Measurements from ENCODE around the gene AMZ1. TPM values are rescaled to one million over a fixed set of nuclear protein-coding genes. Genes with fewer than 3 reads are reported as not detected.
"Not testable (repeated sequence)": the region's sequence is repeated elsewhere in the genome, so short reads cannot be mapped to it uniquely, and the experiment has no call there.

AMZ1 gene
- total and polyA plus RNA-seq, 8 donors: under 0.01 to 1.4 (median 0.45) TPM; not detected in 5

DNA sequence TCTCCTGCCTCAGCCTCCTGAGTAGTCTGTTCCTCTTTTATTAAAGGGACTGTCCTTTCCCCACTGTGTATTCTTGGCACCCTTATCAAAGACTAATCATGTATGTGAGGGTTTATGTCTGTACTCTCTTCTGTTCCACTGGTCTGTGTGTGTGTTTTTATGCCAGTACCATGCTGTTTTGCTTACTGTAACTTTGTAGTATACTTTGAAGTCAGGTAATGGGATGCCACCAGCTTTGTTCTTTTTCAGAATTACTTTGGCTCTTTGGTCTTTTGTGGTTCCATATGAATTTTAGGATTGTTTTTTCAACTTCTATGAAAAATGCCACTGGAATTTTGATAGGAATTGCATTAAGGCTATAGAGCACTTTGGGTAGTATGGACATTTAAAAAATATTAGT is 14.1 kb upstream of the AMZ1 start:
- Histone ChIP-seq H3K27me3 (peaks cover 0 to 16% (median 6%) of the 10 kb centered on the region in 3 donors), H3K4me3 (no peak overlapping the region), H3K27ac (no peak overlapping the region), H3K9me3 (peaks cover 0 to 6% (median 5%) of the 10 kb centered on the region in 4 donors), H3K4me1 (peaks cover 4 to 7% (median 5%) of the 10 kb centered on the region in 4 donors), H3K36me3 (no peaks in the 10 kb centered on the region)
- DNase-seq: no peak
- intact Hi-C loops (cut with DNase I; ENCODE audit: low total_unique reads): no loop called here
- TF ChIP-seq POLR2AphosphoS5 (IDR thresholded peaks at IDR 0.05): no peak
- TF ChIP-seq, protein P1, sequence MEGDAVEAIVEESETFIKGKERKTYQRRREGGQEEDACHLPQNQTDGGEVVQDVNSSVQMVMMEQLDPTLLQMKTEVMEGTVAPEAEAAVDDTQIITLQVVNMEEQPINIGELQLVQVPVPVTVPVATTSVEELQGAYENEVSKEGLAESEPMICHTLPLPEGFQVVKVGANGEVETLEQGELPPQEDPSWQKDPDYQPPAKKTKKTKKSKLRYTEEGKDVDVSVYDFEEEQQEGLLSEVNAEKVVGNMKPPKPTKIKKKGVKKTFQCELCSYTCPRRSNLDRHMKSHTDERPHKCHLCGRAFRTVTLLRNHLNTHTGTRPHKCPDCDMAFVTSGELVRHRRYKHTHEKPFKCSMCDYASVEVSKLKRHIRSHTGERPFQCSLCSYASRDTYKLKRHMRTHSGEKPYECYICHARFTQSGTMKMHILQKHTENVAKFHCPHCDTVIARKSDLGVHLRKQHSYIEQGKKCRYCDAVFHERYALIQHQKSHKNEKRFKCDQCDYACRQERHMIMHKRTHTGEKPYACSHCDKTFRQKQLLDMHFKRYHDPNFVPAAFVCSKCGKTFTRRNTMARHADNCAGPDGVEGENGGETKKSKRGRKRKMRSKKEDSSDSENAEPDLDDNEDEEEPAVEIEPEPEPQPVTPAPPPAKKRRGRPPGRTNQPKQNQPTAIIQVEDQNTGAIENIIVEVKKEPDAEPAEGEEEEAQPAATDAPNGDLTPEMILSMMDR (IDR thresholded peaks at IDR 0.05): no peak
- no peak for TF ChIP-seq EP300 (IDR thresholded peaks at IDR 0.05)
- no peak for TF ChIP-seq POLR2A (IDR thresholded peaks at IDR 0.05)

DNA sequence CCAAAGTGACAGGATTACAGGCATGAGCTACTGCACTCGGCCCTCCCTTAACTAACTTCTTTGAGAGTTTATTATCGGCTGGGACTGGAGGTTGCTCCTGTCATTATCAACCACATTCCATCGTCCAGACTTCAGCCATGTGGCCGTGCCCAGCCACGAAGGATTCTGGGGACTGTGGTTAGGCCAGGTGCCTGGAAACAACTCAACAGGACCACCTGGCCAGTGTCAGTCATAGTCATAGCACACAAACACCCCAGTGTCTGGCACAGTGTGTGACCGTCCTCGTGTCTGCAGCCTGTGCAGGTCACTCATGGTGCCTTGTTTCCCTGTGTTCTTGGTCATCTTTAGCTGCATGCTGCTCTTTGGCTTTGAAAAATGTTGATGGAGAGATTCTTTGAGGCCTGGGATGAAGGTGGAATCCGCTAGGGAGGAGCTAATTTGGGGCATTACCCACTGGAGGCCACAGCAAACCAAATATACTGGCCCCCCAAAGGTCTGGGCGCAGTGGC is 12.7 kb upstream of the AMZ1 start:
- no peak overlapping the region for H3K4me3 ChIP-seq
- peaks cover 0 to 21% (median 4%) of the 10 kb centered on the region in 3 donors for H3K27me3 ChIP-seq
- TF ChIP-seq POLR2AphosphoS5 (IDR thresholded peaks at IDR 0.05) (no peak), POLR2A (IDR thresholded peaks at IDR 0.05) (no peak), EP300 (IDR thresholded peaks at IDR 0.05) (no peak)
- TF ChIP-seq, protein P1 (IDR thresholded peaks at IDR 0.05): no peak
- intact Hi-C loops (cut with DNase I; ENCODE audit: low total_unique reads): no loop called here
- H3K36me3 ChIP-seq: no peaks in the 10 kb centered on the region
- H3K27ac ChIP-seq: no peak overlapping the region
- DNase-seq: no peak
- H3K9me3 ChIP-seq: peaks cover 0 to 6% (median 5%) of the 10 kb centered on the region in 4 donors
- H3K4me1 ChIP-seq: peaks cover 4 to 12% (median 6%) of the 10 kb centered on the region in 4 donors
- WGBS, 5 donors: 69 to 89% (median 82%) methylated on average over 8 to 9 of the region's 9 CpGs

DNA sequence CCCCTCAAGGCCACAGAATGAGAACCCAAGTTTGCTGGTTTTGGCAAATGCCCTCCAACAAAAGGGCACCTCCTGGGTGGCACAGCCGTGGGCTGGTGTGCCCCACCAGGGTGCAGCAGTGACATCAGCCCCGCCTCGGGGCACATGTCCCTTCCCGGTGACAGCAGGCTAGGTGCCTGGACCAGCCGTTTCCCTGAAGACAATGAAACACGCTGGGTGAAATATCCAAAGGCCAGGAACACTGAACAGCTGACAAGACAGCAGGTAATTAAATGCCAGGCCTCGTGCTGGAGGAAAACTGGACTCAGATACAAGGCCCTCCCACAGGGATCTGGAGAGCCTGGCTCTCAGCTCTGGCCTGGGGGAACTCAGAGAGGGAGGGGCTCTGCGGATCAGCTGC is 11.4 kb upstream of the AMZ1 start:
- WGBS, 5 donors: 69 to 82% (median 74%) methylated on average over 1 to 7 of the region's 8 CpGs
- H3K4me3 ChIP-seq: not testable (repeated sequence)

DNA sequence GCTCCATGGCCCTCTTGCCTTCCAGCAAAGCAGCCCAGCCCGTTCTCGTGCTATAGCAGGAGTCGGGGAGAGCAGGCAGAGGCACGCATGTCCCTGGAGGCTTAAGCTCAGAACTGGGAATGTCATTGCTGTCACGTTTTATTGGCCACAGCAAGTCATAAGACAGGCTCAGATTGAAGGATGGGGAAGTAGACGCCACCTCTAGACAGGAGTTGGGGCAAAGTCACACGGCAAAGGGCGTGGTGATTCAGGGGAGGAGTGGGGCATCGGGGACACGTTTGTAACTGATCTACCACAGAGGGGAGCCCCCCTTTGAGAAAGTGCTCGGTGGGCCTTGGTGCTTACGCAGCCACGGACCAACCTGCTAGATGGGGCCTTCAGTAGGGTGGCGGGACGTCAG is 9.5 kb upstream of the AMZ1 start:
- not testable (repeated sequence) for DNase-seq
- WGBS, 5 donors: 67 to 92% (median 76%) methylated on average over 5 to 15 of the region's 15 CpGs

More for the DNA sequence above, 11.4 kb upstream of the AMZ1 start:
- Histone ChIP-seq H3K27me3 (peaks cover 0 to 27% (median 5%) of the 10 kb centered on the region in 3 donors), H3K4me1 (peaks cover 0 to 12% (median 7%) of the 10 kb centered on the region in 4 donors)
- H3K9me3 ChIP-seq; H3K36me3 ChIP-seq; DNase-seq; H3K27ac ChIP-seq; intact Hi-C loops (cut with DNase I; ENCODE audit: low total_unique reads): not testable (repeated sequence)

DNA sequence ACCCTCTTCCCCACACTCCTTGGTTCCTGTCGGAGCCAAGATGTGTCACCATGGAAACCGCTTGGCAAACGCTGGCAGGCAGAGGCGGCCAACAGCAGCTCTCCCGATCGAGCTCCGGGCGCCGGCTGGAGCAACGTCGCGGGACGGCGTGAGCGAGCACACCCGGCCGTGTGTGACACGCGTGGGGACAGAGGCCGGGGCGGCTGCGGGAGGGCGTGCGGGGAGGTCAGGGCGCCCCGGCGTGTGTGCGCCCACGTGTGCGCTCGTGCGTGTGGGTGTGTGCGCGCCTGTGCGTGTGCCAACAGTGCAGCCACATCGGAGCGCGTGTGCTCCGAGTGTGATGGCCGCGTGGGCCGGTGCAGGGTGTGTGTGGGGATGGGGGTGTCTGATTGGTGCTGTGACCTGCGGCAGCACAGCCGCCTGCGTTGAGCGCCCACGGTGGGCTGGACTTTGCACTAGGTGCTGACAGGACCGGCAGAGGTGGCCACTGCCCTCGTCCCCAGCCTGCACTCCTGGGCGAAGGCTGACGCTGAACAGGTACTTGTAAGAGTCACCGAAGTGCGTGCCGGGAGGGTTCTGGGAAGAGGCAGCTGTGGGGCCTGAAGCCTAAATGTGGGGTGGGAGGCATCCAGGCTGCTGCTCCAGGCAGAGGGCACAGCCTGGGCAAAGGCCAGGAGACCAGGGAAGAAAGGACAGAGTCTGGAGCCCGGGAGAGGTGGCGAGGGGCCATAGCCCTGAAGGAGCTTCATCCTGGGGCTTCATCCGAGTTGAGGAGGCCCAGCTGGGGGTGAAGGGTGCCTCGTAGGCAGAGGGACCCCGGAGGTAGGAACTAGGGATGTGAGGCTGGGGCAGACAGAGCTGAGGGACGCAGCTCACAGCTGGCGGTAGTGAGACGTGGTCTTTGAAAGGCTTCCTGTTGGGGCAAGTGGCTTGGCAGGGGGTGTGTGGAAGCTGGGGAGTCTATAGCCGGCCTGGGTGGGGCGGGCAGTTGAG is 8.6 kb upstream of the AMZ1 start:
- WGBS, 5 donors: 50 to 72% (median 58%) methylated on average over 27 to 64 of the region's 64 CpGs
- not testable (repeated sequence) for H3K36me3 ChIP-seq, H3K4me3 ChIP-seq, H3K9me3 ChIP-seq, DNase-seq, H3K27ac ChIP-seq
- peaks cover 0 to 53% (median 12%) of the 10 kb centered on the region in 3 donors for H3K27me3 ChIP-seq
- peaks cover 0 to 12% (median 7%) of the 10 kb centered on the region in 4 donors for H3K4me1 ChIP-seq
- intact Hi-C loops (cut with DNase I; ENCODE audit: low total_unique reads): loop anchor here (10.0 kb wide), 1 partner anchor 205 kb away; the partner anchor contains the start of gene GRIFIN

More for the DNA sequence above, 9.5 kb upstream of the AMZ1 start:
- Histone ChIP-seq H3K27me3 (peaks cover 0 to 44% (median 12%) of the 10 kb centered on the region in 3 donors), H3K4me1 (peaks cover 0 to 12% (median 7%) of the 10 kb centered on the region in 4 donors)
- H3K9me3 ChIP-seq; H3K27ac ChIP-seq; intact Hi-C loops (cut with DNase I; ENCODE audit: low total_unique reads); H3K4me3 ChIP-seq; H3K36me3 ChIP-seq: not testable (repeated sequence)
